Activated naive CD4-positive, alpha-beta T cell treated with Interleukin-2 at 50 U/mL for 16 hours (primary cell): ENCODE measurements around the gene PLXNB2.

ENCODE experiments used
- DNase-seq: peaks from one replicate; pipeline ENCODE4 v3.0.0-alpha.2; 2020

PLXNB2 gene

GRCh38 chr22:50225200-50225969 is 82.1 kb downstream of the PLXNB2 start:
- no peak for DNase-seq
